HepG2 (cell line): ENCODE results near the gene POLR3E. TPM values are rescaled to one million over a fixed set of nuclear protein-coding genes. Genes with fewer than 3 reads are reported as not detected.
A peak's percentile ranks its signal among the peaks of the same experiment; 100 is the strongest.

Experiments
- GATA4 ChIP-seq: sonication (generic); IDR thresholded peaks from 2 replicates; pipeline ENCODE4 v1.6.1; 2016; ENCODE audit warnings: antibody characterized with exemption, low read depth, borderline replicate concordance
- GATAD2A ChIP-seq: IDR thresholded peaks from 2 replicates; pipeline ENCODE4 v1.6.1; 2016
- HMG20A ChIP-seq: IDR thresholded peaks from 2 replicates; pipeline ENCODE4 v1.6.1; 2016; ENCODE audit warnings: borderline replicate concordance
- KLF13 ChIP-seq: sonication (generic); formaldehyde crosslinking; IDR thresholded peaks from 2 replicates; pipeline ENCODE4 v1.4.0; 2020; ENCODE audit warnings: mild to moderate bottlenecking, missing genetic modification reagents
- LCORL ChIP-seq, 2 experiments: fragments of 450-650 bp in 1 of 2; sonication (generic) in 1 of 2; formaldehyde crosslinking in 1 of 2; IDR thresholded peaks; 2 replicates each; pipeline versions ENCODE4 v1.5.0 to v1.6.1; 2017 to 2020; ENCODE audit warnings: antibody characterized with exemption in 1 of 2, missing genetic modification reagents in 1 of 2
- RFX5 ChIP-seq: IDR thresholded peaks from 2 replicates; pipeline ENCODE4 v1.6.1; 2011; ENCODE audit warnings: low read depth, low read length, improper control_type of control experiment
- ZBTB49 ChIP-seq: sonication (generic); formaldehyde crosslinking; IDR thresholded peaks from 2 replicates; pipeline ENCODE4 v1.4.0; 2020; ENCODE audit warnings: missing genetic modification reagents, borderline replicate concordance
- ZNF362 ChIP-seq: sonication (generic); formaldehyde crosslinking; IDR thresholded peaks from 2 replicates; pipeline ENCODE4 v1.4.0; 2020; ENCODE audit warnings: missing genetic modification reagents, mild to moderate bottlenecking, borderline replicate concordance
- ZNF607 ChIP-seq: sonication (generic); formaldehyde crosslinking; IDR thresholded peaks from 2 replicates; pipeline ENCODE4 v1.5.1; 2020; ENCODE audit warnings: missing genetic modification reagents, mild to moderate bottlenecking, borderline replicate concordance
- ZNF800 ChIP-seq: sonication (generic); formaldehyde crosslinking; IDR thresholded peaks from 2 replicates; pipeline ENCODE4 v1.4.0; 2020; ENCODE audit warnings: missing genetic modification reagents
- polyA plus RNA-seq, 8 experiments: library from polyadenylated mRNA; depleted of rRNA in 3 of 8; stranded (reverse) in 7 of 8; unstranded in 1 of 8; fragments of >200 nt; fragmentation: Illumina TruSeq in 4 of 8; extraction: Trizol in 4 of 8; gene quantifications; 2 replicates each; pipeline versions ENCODE4 v1.2.1 to v1.2.3, GENCODE V29; 2011 to 2016; ENCODE audit warnings: low read depth in 4 of 8, missing spikeins in 1 of 8, mixed read lengths in 1 of 8; ENCODE audit not compliant: insufficient read depth in 1 of 8
- total RNA-seq, 5 experiments: library from RNA; depleted of rRNA; stranded (reverse); fragments of >200 nt; fragmentation: Illumina TruSeq; extraction: Trizol; gene quantifications; 2 replicates each; pipeline ENCODE4 v1.2.3, GENCODE V29; 2016; ENCODE audit warnings: low read depth in 1 of 5
- TF ChIP-seq, protein P1 (sequence below): sonication (generic); formaldehyde crosslinking; IDR thresholded peaks from 2 replicates; pipeline ENCODE4 v1.9.0; 2021; ENCODE audit warnings: missing genetic modification reagents, borderline replicate concordance
- TF ChIP-seq, protein P2 (sequence below): IDR thresholded peaks from 2 replicates; pipeline ENCODE4 v1.6.1; 2016; ENCODE audit warnings: missing compliant biosample characterization, missing genetic modification reagents, borderline replicate concordance

Gene POLR3E
- total and polyA plus RNA-seq, 2 of the 13 experiments (the other 11 are each of a cell fraction or from before 2014, with no cell fraction given): 135 to 262 TPM

- peak; percentile 86; the same call in 1 of the 2 replicates for TF ChIP-seq ZNF800 (CRISPR knock-in tag)
- TF ChIP-seq LCORL (IDR thresholded peaks at IDR 0.05): no peak
- peak; percentile 66; the same call in 1 of the 2 replicates for TF ChIP-seq LCORL (CRISPR knock-in tag; IDR thresholded peaks at IDR 0.05)
- TF ChIP-seq ZBTB49 (CRISPR knock-in tag): peak; percentile 40; the same call in 1 of the 2 replicates
- peak; percentile 16 for TF ChIP-seq GATAD2A (CRISPR knock-in tag)
- 0 out of 2 replicates have a peak, but pooled peaks have one; percentile 10 for TF ChIP-seq ZNF362 (CRISPR knock-in tag)
- TF ChIP-seq, protein P1, sequence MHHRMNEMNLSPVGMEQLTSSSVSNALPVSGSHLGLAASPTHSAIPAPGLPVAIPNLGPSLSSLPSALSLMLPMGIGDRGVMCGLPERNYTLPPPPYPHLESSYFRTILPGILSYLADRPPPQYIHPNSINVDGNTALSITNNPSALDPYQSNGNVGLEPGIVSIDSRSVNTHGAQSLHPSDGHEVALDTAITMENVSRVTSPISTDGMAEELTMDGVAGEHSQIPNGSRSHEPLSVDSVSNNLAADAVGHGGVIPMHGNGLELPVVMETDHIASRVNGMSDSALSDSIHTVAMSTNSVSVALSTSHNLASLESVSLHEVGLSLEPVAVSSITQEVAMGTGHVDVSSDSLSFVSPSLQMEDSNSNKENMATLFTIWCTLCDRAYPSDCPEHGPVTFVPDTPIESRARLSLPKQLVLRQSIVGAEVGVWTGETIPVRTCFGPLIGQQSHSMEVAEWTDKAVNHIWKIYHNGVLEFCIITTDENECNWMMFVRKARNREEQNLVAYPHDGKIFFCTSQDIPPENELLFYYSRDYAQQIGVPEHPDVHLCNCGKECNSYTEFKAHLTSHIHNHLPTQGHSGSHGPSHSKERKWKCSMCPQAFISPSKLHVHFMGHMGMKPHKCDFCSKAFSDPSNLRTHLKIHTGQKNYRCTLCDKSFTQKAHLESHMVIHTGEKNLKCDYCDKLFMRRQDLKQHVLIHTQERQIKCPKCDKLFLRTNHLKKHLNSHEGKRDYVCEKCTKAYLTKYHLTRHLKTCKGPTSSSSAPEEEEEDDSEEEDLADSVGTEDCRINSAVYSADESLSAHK (CRISPR knock-in tag): no peak
- TF ChIP-seq GATA4: peak; percentile 74
- peak; percentile 9; the same call in 1 of the 2 replicates for TF ChIP-seq KLF13
- no peak; the same call in 1 of the 2 replicates for TF ChIP-seq ZNF607 (CRISPR knock-in tag)
- TF ChIP-seq RFX5: 0 out of 2 replicates have a peak, but pooled peaks have one; percentile 24
- TF ChIP-seq, protein P2, sequence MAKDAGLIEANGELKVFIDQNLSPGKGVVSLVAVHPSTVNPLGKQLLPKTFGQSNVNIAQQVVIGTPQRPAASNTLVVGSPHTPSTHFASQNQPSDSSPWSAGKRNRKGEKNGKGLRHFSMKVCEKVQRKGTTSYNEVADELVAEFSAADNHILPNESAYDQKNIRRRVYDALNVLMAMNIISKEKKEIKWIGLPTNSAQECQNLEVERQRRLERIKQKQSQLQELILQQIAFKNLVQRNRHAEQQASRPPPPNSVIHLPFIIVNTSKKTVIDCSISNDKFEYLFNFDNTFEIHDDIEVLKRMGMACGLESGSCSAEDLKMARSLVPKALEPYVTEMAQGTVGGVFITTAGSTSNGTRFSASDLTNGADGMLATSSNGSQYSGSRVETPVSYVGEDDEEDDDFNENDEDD: 0 out of 2 replicates have a peak, but pooled peaks have one; percentile 10
- TF ChIP-seq HMG20A (CRISPR knock-in tag): no peak; the same call in 1 of the 2 replicates
Measured at GRCh38 chr16:22297871-22298733, 893 bp downstream of the POLR3E start (continued).
